HG03520 (cell line): ENCODE data around the gene KASH5.
"Not testable (repeated sequence)": the region's sequence is repeated elsewhere in the genome, so short reads cannot be mapped to it uniquely, and the experiment has no call there.

Source experiments
- ATAC-seq: cut with Tn5 transposase; IDR thresholded peaks from one replicate; pipeline ENCODE4 v1.9.1; 2021; ENCODE audit warnings: mild to moderate bottlenecking, moderate library complexity; ENCODE audit not compliant: unreplicated experiment

Gene KASH5

GRCh38 chr19:49362048-49362928 is 25.8 kb upstream of the KASH5 start, which contains the start of gene TEAD2:
TEAD2 (minus strand) TSS chr19:49362416; CDS start chr19:49360075, 2,341 bp downstream.
- ATAC-seq = no peak

DNA sequence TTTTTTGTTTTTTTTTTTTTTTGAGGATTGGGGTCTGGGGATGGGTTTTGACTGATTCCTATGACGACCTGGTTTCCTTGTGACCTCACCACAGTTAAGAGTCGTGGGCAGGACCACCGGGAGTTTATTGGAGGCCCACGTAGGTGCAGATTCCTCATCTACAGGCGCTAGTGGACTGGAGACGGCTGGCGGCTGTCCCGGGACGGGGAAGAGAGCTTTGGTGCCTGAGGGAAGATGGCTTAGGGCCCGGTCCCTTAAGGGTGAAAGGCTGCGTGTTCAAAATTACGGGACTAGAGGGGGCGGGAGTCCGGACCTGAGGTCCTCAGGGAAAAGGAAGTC is 25.2 kb upstream of the KASH5 start:
- ATAC-seq = no peak

DNA sequence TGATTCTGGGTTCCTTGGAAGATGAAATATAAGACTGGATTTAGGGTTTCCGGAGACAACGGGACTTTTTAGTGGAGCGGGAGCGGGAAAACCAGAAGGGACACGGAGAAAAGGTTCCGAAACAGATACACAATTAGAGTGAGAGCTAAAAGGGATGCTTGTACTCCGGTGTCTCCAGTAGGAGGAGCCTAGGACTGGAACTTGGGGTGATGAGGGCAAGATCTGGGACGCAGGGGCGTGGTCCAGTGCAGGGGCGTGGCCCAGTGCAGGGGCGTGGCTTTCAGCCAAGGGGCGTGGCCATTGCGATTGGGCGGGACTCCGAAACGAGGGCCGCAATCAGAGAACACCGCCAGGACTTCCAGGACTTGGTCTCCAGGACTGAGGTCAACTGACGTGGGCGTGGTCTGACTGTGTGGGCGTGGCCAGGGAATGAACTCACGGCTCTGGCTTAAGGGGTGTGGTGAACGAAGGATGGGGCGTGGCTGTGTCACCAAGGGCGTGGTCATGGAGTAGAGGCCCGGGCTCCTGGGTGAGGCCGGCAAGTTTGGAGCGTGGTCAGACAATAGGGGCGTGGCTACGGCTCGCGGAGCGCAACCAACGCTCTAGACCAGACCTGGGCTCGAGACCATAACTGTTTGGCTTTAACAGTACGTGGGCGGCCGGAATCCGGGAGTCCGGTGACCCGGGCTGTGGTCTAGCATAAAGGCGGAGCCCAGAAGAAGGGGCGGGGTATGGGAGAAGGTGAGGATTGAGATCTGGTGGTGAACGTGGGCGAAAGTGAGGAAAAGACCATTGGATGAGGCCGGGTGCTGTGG is 24.6 kb upstream of the KASH5 start, which contains the start of gene DKKL1:
Gene DKKL1, plus strand, starts transcription at position 610 of the 815 bp plus-strand sequence. Its CDS starts 122 bp downstream, at position 732.
- ATAC-seq = no peak

- no peak for ATAC-seq
These were observed 23.8 kb upstream of the KASH5 start for GRCh38 chr19:49364083-49364737.

DNA sequence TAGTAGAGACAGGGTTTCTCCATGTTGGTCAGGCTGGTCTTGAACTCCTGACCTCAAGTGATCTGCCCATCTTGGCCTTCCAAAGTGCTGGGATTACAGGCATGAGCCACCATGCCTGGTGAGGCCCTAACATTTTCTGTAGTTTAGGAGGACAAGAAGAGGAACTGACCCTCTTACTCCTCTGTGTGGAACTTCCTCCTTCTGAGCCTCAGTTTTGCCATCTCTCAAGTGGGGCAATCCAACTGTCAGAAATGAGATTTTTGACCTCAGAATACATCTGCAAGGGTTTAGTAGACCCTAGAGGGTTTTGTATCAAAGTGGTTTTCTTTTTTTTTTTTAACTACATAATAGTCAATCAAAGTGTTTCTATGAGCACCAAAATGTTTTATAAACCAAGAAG is 21.9 kb upstream of the KASH5 start:
- no peak for ATAC-seq

GRCh38 chr19:49368711-49369358 is 19.2 kb upstream of the KASH5 start:
- ATAC-seq = no peak

DNA sequence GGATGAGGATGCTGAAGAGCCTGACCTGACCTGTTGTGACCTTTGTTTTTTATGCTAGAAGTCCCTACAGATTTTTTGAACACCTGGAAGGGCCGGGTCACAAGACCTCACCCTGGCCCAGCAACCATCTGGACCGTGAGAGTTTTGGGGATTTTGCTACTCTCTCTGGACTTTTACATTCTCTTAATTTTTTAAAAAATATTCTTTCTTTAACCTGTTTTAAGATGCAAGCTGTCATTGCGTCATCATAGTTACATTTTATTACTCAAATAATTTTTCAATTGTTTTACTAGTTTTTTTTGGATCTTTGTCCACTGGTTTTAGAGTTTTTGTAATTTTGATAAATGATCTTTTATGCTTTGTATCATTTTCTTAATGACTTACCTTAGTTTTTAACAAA is 16.9 kb upstream of the KASH5 start:
- ATAC-seq = no peak

GRCh38 chr19:49373174-49373573 is 14.9 kb upstream of the KASH5 start:
- ATAC-seq = not testable (repeated sequence)

DNA sequence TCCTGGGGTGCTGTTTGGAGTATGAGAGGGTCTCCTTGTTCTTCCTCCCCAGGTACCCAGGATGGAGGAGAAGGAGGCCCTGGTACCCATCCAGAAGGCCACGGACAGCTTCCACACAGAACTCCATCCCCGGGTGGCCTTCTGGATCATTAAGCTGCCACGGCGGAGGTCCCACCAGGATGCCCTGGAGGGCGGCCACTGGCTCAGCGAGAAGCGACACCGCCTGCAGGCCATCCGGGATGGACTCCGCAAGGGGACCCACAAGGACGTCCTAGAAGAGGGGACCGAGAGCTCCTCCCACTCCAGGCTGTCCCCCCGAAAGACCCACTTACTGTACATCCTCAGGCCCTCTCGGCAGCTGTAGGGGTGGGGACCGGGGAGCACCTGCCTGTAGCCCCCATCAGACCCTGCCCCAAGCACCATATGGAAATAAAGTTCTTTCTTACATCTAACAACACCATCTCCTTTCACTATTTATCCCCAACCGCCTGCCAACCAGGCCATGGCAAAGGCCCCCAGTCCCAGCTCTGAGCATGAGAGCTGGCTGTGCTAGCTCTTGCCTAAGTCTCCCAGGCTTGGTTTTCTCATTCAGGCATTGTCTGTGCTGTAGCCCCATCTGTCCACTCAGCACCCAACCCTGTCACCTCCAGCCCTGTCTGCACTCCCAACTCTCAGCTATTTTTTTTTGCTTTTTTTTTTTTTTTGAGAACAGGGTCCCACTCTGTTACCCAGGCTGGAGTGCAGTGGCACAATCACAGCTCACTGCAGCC is 13.2 kb upstream of the KASH5 start:
- ATAC-seq = no peak

DNA sequence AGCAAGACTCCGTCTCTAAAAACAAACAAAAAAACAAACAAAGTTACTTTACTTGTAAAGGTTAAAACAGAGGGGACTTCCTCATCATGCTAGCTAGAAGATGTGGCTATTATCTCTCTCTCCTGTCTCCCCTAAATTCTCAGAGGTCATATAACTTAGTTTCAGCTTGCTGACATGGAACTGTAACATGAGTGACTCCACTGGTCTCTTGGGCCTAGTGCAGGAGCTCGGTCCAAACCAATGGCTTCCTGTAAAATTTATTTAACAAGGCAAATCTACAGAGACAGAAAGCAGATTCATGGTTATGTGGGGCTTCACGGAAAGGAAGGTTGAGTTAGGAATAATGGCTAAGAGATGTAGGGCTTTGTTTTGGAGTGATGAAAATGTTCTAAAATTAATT is 9.5 kb upstream of the KASH5 start:
- no peak for ATAC-seq

- no peak for ATAC-seq
These were observed 7.7 kb upstream of the KASH5 start for GRCh38 chr19:49380391-49380790.

DNA sequence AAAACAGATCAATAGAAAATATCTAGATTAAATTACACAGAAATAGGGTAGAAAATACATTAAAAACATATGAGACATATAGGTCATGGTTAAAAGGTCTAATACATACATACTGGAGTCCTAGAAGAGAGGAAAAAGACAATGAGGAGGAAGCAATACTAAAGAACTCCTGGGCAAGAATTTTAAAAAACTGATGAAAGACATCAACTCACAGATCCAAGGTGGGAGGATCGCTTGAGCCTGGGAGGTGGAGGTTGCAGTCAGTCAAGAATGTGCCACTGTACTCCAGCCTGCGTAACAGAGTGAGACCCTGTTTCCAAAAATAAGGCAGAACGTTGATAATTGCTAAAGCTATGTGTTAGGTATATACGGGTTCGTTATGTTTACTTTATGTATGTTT is 5.4 kb upstream of the KASH5 start:
- no peak for ATAC-seq

- ATAC-seq = no peak
These were observed 4.5 kb upstream of the KASH5 start for GRCh38 chr19:49383599-49383998.

- no peak for ATAC-seq
These were observed 1.4 kb downstream of the KASH5 start for GRCh38 chr19:49389406-49389805.

GRCh38 chr19:49390131-49390928 is 2.3 kb downstream of the KASH5 start:
- no peak for ATAC-seq

DNA sequence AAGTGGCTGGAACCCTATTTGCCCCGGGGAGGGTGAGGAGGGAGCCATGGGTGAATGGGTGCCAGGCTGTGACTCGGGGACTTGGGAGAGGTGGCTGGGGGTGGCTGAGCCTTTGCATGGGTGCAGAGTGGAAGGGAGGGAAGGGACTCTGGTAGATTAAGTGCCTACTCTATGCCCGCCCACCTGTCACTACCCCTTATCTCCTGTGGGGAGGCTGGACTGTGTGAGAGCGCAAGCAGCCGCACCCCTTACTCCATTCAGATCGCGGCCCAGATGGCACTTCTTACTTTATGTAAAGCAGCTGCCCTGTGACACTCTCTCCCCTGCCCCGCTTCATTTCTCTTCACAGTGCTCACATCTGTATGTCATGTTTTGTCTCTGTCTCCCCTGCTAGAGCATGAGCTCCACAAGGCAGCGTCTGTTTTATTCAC is 2.9 kb downstream of the KASH5 start:
- no peak for ATAC-seq

GRCh38 chr19:49391581-49392399 is 3.7 kb downstream of the KASH5 start:
- no peak for ATAC-seq

DNA sequence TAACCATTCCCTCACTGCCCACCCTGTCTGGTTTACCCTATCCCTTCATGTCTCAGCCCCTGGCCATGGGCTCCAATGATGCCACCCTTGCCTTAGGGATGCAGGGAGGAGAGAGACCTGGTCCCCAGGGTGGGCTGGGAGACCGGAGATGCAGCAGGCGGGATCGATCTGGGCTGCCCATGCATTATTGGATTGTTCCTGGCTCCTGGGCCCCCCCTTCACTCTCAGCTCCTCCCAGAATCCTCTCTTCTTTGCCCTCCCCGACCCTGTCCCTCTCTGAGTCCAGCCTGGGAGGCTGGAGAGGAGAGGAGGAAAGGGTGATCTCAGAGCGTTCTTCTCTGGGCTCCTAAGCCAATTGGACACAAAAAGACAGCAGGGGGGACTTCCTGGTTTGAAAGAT is 5.8 kb downstream of the KASH5 start:
- ATAC-seq = no peak
